Endothelial cell of umbilical vein (primary cell): ENCODE results near the gene POU6F2. TPM values are rescaled to one million over a fixed set of nuclear protein-coding genes. Genes with fewer than 3 reads are reported as not detected.

ENCODE experiments used
- BruUV-seq: library from RNA; stranded (reverse); fragments of 400-500 nt; replicated peaks from 2 replicates; lab custom pipeline; 2021; lab: Mats Ljungman, UMichigan
- CTCF ChIA-PET: fragments of 300-600, 350-600 bp; sonication (Branson Sonifier 250); formaldehyde crosslinking; loops from one replicate; lab custom pipeline; 2021; ENCODE audit warnings: antibody characterized with exemption, inconsistent platforms; lab: Charles Lee
- POLR2A ChIA-PET: fragments of 300-600, 350-600 bp; sonication (Branson Sonifier 250); formaldehyde crosslinking; loops from one replicate; lab custom pipeline; 2021; ENCODE audit warnings: antibody characterized with exemption, inconsistent platforms; lab: Charles Lee
- DNase-seq: peaks from one replicate; pipeline ENCODE4 v3.0.0-alpha.2; 2011; ENCODE audit warnings: low read depth, low spot score
- FAIRE-seq: peaks from 2 replicates; lab custom pipeline; 2011; peaks lifted over from hg19 to GRCh38; lab: Jason Lieb, UNC
- H2AFZ ChIP-seq: 2 replicates; pipeline ENCODE4 v1.6.0; 2012; ENCODE audit warnings: low read depth, low read length, control low read depth, inconsistent platforms
- H3K27ac ChIP-seq: 2 replicates; pipeline ENCODE4 v1.5.1; 2011; ENCODE audit warnings: low read depth, mild to moderate bottlenecking, control low read depth, low read length, moderate library complexity; ENCODE audit not compliant: insufficient read depth
- H3K27me3 ChIP-seq, 2 experiments: 2 replicates each; pipeline versions ENCODE4 v1.6.0 to v1.6.1; 2011; ENCODE audit warnings: low read length in 2 of 2, mixed read lengths in 1 of 2; ENCODE audit not compliant: control insufficient read depth in 2 of 2, insufficient read depth in 2 of 2
- H3K36me3 ChIP-seq, 2 experiments: 2 replicates in 1 of 2; 3 replicates in 1 of 2; pipeline ENCODE4 v1.5.1; 2011; ENCODE audit warnings: low read length in 2 of 2, mild to moderate bottlenecking in 1 of 2, moderate library complexity in 1 of 2; ENCODE audit not compliant: control insufficient read depth in 2 of 2, insufficient read depth in 2 of 2; ENCODE audit errors: extremely low read depth in 1 of 2
- H3K4me1 ChIP-seq: 3 replicates; pipeline ENCODE4 v1.5.1; 2011; ENCODE audit warnings: mild to moderate bottlenecking, low read length; ENCODE audit not compliant: control insufficient read depth, insufficient read depth; ENCODE audit errors: extremely low read depth
- H3K4me2 ChIP-seq: 2 replicates; pipeline ENCODE4 v1.6.1; 2011; ENCODE audit warnings: low read length, control low read depth, mixed read lengths; ENCODE audit not compliant: insufficient read depth
- H3K4me3 ChIP-seq, 3 experiments: fragments of 200-600 bp in 1 of 3; sonication (generic), shearing (Covaris generic) in 1 of 3; replicated peaks in 1 of 3; 2 replicates each; pipeline ENCODE4 v1.5.1; 2011 to 2016; ENCODE audit warnings: control low read depth in 3 of 3, low read length in 3 of 3, mild to moderate bottlenecking in 2 of 3, inconsistent platforms in 1 of 3, low read depth in 1 of 3, moderate library complexity in 1 of 3; ENCODE audit not compliant: insufficient read depth in 1 of 3
- H3K79me2 ChIP-seq: 2 replicates; pipeline ENCODE4 v1.6.0; 2012; ENCODE audit warnings: low read length, inconsistent platforms; ENCODE audit not compliant: control insufficient read depth, insufficient read depth
- H3K9ac ChIP-seq: replicated peaks from 2 replicates; pipeline ENCODE3; 2011; ENCODE audit warnings: low read length, control low read depth; ENCODE audit not compliant: insufficient read depth; ENCODE audit errors: extremely low read depth
- H3K9me1 ChIP-seq: replicated peaks from 3 replicates; pipeline ENCODE4 v1.6.0; 2011; ENCODE audit warnings: mild to moderate bottlenecking, low read length; ENCODE audit not compliant: control insufficient read depth, insufficient read depth; ENCODE audit errors: extremely low read depth
- H3K9me3 ChIP-seq: replicated peaks from 2 replicates; pipeline ENCODE4 v1.5.1; 2012; ENCODE audit warnings: low read length, inconsistent platforms; ENCODE audit not compliant: control insufficient read depth, insufficient read depth
- H4K20me1 ChIP-seq: replicated peaks from 2 replicates; pipeline ENCODE3; 2011; ENCODE audit warnings: mild to moderate bottlenecking, low read length; ENCODE audit not compliant: control insufficient read depth, insufficient read depth; ENCODE audit errors: extremely low read depth
- EZH2 ChIP-seq: IDR thresholded peaks from 2 replicates; pipeline ENCODE4 v1.6.1; 2012; ENCODE audit warnings: borderline replicate concordance, low read depth, mild to moderate bottlenecking, moderate library complexity, low read length, inconsistent platforms; ENCODE audit not compliant: severe bottlenecking
- FOS ChIP-seq: IDR thresholded peaks from 2 replicates; pipeline ENCODE4 v1.6.1; 2011; ENCODE audit warnings: mild to moderate bottlenecking, low read length, moderate library complexity, borderline replicate concordance; ENCODE audit not compliant: insufficient read depth
- GATA2 ChIP-seq: IDR thresholded peaks from 2 replicates; pipeline ENCODE4 v1.7.0; 2011; ENCODE audit warnings: low read depth, mild to moderate bottlenecking, moderate library complexity, mixed read lengths, low read length; ENCODE audit not compliant: insufficient read length, insufficient read depth
- JUN ChIP-seq: IDR thresholded peaks from 2 replicates; pipeline ENCODE4 v1.6.1; 2011; ENCODE audit warnings: borderline replicate concordance, low read depth; ENCODE audit not compliant: insufficient read length, insufficient read depth
- MYC ChIP-seq: IDR thresholded peaks from one replicate; pipeline ENCODE4 v1.6.1; 2011; ENCODE audit warnings: mild to moderate bottlenecking, low read depth, low read length
- POLR2A ChIP-seq: IDR thresholded peaks from 2 replicates; pipeline ENCODE4 v1.6.1; 2012; ENCODE audit warnings: low read depth, mild to moderate bottlenecking, control low read depth, low read length
- POLR2AphosphoS5 ChIP-seq: IDR thresholded peaks from 2 replicates; pipeline ENCODE4 v1.6.1; 2012; ENCODE audit warnings: low read depth, mild to moderate bottlenecking, control low read depth, low read length, moderate library complexity; ENCODE audit not compliant: insufficient read depth
- dilution Hi-C: fragments of 300-500 bp; cut with MboI; formaldehyde crosslinking; loops from one replicate; pipeline ENCODE4 v1.15.0; 2019; ENCODE audit warnings: low sequenced_read_pairs; ENCODE audit not compliant: extremely low pct_ligation_motif_present
- intact Hi-C: fragments of 100-400 bp; cut with micrococcal nuclease; formaldehyde crosslinking; loops from one replicate; pipeline ENCODE4 v1.10.0; 2022
- polyA plus RNA-seq, 4 experiments: library from polyadenylated mRNA; depleted of rRNA in 3 of 4; stranded (reverse) in 3 of 4; unstranded in 1 of 4; fragments of >200 nt; gene quantifications; 2 replicates each; pipeline versions ENCODE4 v1.2.1 to v1.2.3, GENCODE V29; 2011 to 2012; ENCODE audit warnings: missing spikeins in 1 of 4
- total RNA-seq: library from RNA; stranded (reverse); gene quantifications from 2 replicates; pipeline ENCODE4 v1.2.3, GENCODE V29; 2021
- TF ChIP-seq, protein P1 (sequence below), 2 donors: IDR thresholded peaks; 1 replicate in 1 of 2; 2 replicates in 1 of 2; pipeline ENCODE4 v1.5.1; 2011; ENCODE audit warnings: low read length in 2 of 2, mild to moderate bottlenecking in 2 of 2, moderate library complexity in 2 of 2, control low read depth in 1 of 2, inconsistent platforms in 1 of 2, low read depth in 1 of 2; ENCODE audit not compliant: insufficient read depth in 1 of 2; ENCODE audit errors: extremely low read depth in 1 of 2
- TF ChIP-seq, protein P2 (sequence below): IDR thresholded peaks from 2 replicates; pipeline ENCODE4 v1.6.1; 2011; ENCODE audit not compliant: insufficient read depth, insufficient read length

The POU6F2 gene
- total and polyA plus RNA-seq, 2 donors (not counting 3 experiments of a cell fraction or from before 2014, with no cell fraction given), result 0.29 TPM; not detected in 1

DNA sequence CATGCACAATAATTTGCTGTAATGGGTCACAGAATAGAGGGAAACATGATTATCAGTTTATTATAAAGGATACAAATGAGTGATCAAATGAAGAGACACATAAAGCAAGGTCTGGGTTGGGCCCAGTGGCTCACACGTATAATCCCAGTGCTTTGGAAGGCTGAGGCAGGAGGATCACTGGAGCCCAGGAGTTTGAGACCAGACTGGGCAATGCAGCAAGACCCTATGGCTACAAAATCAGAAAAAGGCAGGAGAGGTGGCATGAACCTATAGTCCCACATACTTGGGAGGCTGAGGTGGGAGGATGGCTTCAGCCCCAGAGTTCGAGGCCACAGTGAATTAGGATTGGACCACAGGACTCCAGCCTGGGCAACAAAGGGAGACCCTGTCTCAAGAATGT, 421.7 kb downstream of the POU6F2 start:
- H3K9ac ChIP-seq, result no peak overlapping the region
- intact Hi-C loops, result no loop called here
- H3K79me2 ChIP-seq, result no peaks in the 10 kb centered on the region
- ChIA-PET POLR2A (no interaction called here), CTCF (no interaction called here)
- H3K9me3 ChIP-seq, result no peaks in the 10 kb centered on the region
- H3K4me1 ChIP-seq, result no peaks in the 10 kb centered on the region
- H3K9me1 ChIP-seq, result no peaks in the 10 kb centered on the region
- no peak overlapping the region for H3K4me2 ChIP-seq
- FAIRE-seq (no peak), DNase-seq (no peak)
- H3K27ac ChIP-seq, result no peak overlapping the region
- dilution Hi-C loops, result no loop called here
- H3K36me3 ChIP-seq, result no peaks in the 10 kb centered on the region
- no TSS peak for BruUV-seq
- TF ChIP-seq GATA2, result no peak
- no peak for TF ChIP-seq POLR2A
- TF ChIP-seq, protein P1, sequence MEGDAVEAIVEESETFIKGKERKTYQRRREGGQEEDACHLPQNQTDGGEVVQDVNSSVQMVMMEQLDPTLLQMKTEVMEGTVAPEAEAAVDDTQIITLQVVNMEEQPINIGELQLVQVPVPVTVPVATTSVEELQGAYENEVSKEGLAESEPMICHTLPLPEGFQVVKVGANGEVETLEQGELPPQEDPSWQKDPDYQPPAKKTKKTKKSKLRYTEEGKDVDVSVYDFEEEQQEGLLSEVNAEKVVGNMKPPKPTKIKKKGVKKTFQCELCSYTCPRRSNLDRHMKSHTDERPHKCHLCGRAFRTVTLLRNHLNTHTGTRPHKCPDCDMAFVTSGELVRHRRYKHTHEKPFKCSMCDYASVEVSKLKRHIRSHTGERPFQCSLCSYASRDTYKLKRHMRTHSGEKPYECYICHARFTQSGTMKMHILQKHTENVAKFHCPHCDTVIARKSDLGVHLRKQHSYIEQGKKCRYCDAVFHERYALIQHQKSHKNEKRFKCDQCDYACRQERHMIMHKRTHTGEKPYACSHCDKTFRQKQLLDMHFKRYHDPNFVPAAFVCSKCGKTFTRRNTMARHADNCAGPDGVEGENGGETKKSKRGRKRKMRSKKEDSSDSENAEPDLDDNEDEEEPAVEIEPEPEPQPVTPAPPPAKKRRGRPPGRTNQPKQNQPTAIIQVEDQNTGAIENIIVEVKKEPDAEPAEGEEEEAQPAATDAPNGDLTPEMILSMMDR (IDR thresholded peaks at IDR 0.05; ENCODE audit: extremely low read depth in 1 of 2, insufficient read depth in 1 of 2, low read depth in 1 of 2, low read length in 2 of 2), result no peak
- no peak overlapping the region for H2AFZ ChIP-seq
- H3K4me3 ChIP-seq, result no peak overlapping the region
- no peaks in the 10 kb centered on the region for H4K20me1 ChIP-seq
- H3K27me3 ChIP-seq, result peaks cover 0 to 2% of the 10 kb centered on the region in 2 experiments

DNA sequence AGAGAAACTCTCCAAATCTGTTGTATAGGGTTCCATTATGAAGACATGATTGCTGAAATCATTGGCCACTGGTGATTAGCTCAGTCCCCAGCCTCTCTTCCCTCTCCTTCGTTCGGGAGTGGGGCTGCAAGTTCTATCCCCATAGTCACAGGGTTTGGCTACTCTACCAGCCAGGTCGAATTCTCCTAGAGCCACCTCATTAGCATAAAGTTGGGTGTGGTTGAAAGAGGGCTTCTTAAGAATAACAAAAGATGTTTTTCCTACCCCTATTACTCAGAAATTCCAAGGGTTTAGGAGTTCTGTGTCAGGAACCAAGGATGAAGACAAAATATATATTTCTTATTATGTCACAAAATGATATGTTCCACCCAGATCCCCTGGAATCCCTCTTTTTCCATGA, 422.3 kb downstream of the POU6F2 start:
- POLR2A ChIA-PET, result no interaction called here
- Histone ChIP-seq H3K4me1 (no peaks in the 10 kb centered on the region), H4K20me1 (no peaks in the 10 kb centered on the region), H3K4me2 (no peak overlapping the region), H3K79me2 (no peaks in the 10 kb centered on the region), H3K4me3 (no peak overlapping the region), H3K9me3 (no peaks in the 10 kb centered on the region), H3K9me1 (no peaks in the 10 kb centered on the region), H3K27me3 (peaks cover 0 to 2% of the 10 kb centered on the region in 2 experiments), H3K9ac (no peak overlapping the region), H2AFZ (no peak overlapping the region), H3K27ac (no peak overlapping the region), H3K36me3 (no peaks in the 10 kb centered on the region)
- TF ChIP-seq MYC (no peak), JUN (no peak), EZH2 (no peak), POLR2AphosphoS5 (no peak), GATA2 (no peak), POLR2A (no peak), FOS (no peak)
- TF ChIP-seq, protein P1 (IDR thresholded peaks at IDR 0.05; ENCODE audit: extremely low read depth in 1 of 2, insufficient read depth in 1 of 2, low read depth in 1 of 2, low read length in 2 of 2), result no peak
- TF ChIP-seq, protein P2, sequence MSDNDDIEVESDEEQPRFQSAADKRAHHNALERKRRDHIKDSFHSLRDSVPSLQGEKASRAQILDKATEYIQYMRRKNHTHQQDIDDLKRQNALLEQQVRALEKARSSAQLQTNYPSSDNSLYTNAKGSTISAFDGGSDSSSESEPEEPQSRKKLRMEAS, result no peak
- intact Hi-C loops, result no loop called here
- dilution Hi-C loops, result no loop called here
- CTCF ChIA-PET, result no interaction called here
- FAIRE-seq (no peak), DNase-seq (no peak)
- no TSS peak for BruUV-seq
